HG03442 (cell line): ENCODE results near the gene AKT1S1.

Experiments
- ATAC-seq: cut with Tn5 transposase; IDR thresholded peaks from one replicate; pipeline ENCODE4 v1.9.1; 2021; ENCODE audit warnings: mild to moderate bottlenecking, moderate library complexity; ENCODE audit not compliant: unreplicated experiment

The AKT1S1 gene

GRCh38 chr19:49884760-49885159 lies 7.6 kb upstream of the AKT1S1 start:
- ATAC-seq, result no peak

GRCh38 chr19:49884109-49884508 lies 7.0 kb upstream of the AKT1S1 start:
- ATAC-seq, result no peak

- ATAC-seq, result no peak
These were observed 5.9 kb upstream of the AKT1S1 start for GRCh38 chr19:49883094-49883493.

- no peak for ATAC-seq
These were observed 5.5 kb upstream of the AKT1S1 start for GRCh38 chr19:49882643-49883042.

GRCh38 chr19:49881672-49882394 lies 4.7 kb upstream of the AKT1S1 start:
- no peak for ATAC-seq

- no peak for ATAC-seq
These were observed 4.0 kb upstream of the AKT1S1 start for GRCh38 chr19:49881186-49881585.

- ATAC-seq, result no peak
These were observed 3.2 kb upstream of the AKT1S1 start for GRCh38 chr19:49880162-49880869.

GRCh38 chr19:49879243-49879963 lies 2.2 kb upstream of the AKT1S1 start:
- no peak for ATAC-seq

- ATAC-seq, result no peak
These were observed 1.6 kb upstream of the AKT1S1 start for GRCh38 chr19:49878744-49879070.

GRCh38 chr19:49877879-49878743 lies 956 bp upstream of the AKT1S1 start:
- ATAC-seq, result peak; percentile 41

GRCh38 chr19:49876422-49877019 lies 634 bp downstream of the AKT1S1 start:
- peak; percentile 35 for ATAC-seq

GRCh38 chr19:49875857-49876421 lies 1.2 kb downstream of the AKT1S1 start:
- ATAC-seq, result no peak

GRCh38 chr19:49875177-49875576 lies 2.0 kb downstream of the AKT1S1 start:
- no peak for ATAC-seq

GRCh38 chr19:49874503-49875157 lies 2.5 kb downstream of the AKT1S1 start:
- no peak for ATAC-seq

GRCh38 chr19:49873834-49874233 lies 3.3 kb downstream of the AKT1S1 start:
- ATAC-seq, result no peak

GRCh38 chr19:49873129-49873521 lies 4.0 kb downstream of the AKT1S1 start:
- ATAC-seq, result no peak

- no peak for ATAC-seq
These were observed 4.7 kb downstream of the AKT1S1 start for GRCh38 chr19:49872245-49873128.

GRCh38 chr19:49871349-49871985 lies 5.7 kb downstream of the AKT1S1 start:
- ATAC-seq, result no peak
